HepG2 (cell line): ENCODE measurements around the gene JPT1. TPM values are rescaled to one million over a fixed set of nuclear protein-coding genes. Genes with fewer than 3 reads are reported as not detected.

ENCODE experiments used
- DPF2 ChIP-seq: sonication (generic); formaldehyde crosslinking; IDR thresholded peaks from 2 replicates; pipeline ENCODE4 v1.4.0; 2020; ENCODE audit warnings: mild to moderate bottlenecking, low read depth, missing genetic modification reagents, borderline replicate concordance
- ELF4 ChIP-seq: sonication (generic); formaldehyde crosslinking; IDR thresholded peaks from 2 replicates; pipeline ENCODE4 v1.5.0; 2020; ENCODE audit warnings: missing genetic modification reagents, mild to moderate bottlenecking, moderate library complexity, borderline replicate concordance
- HOXA5 ChIP-seq: sonication (generic); formaldehyde crosslinking; IDR thresholded peaks from 2 replicates; pipeline ENCODE4 v1.4.0; 2020; ENCODE audit warnings: missing genetic modification reagents
- IRF1 ChIP-seq: sonication (generic); formaldehyde crosslinking; IDR thresholded peaks from 2 replicates; pipeline ENCODE4 v1.4.0; 2020; ENCODE audit warnings: low read depth, mild to moderate bottlenecking, missing genetic modification reagents
- JDP2 ChIP-seq: sonication (generic); formaldehyde crosslinking; IDR thresholded peaks from 2 replicates; pipeline ENCODE4 v1.8.1; 2022; ENCODE audit warnings: missing genetic modification reagents, borderline replicate concordance
- KDM5B ChIP-seq: sonication (generic); formaldehyde crosslinking; IDR thresholded peaks from 2 replicates; pipeline ENCODE4 v1.4.0; 2020; ENCODE audit warnings: missing genetic modification reagents, mild to moderate bottlenecking, borderline replicate concordance
- MTA1 ChIP-seq: sonication (generic); formaldehyde crosslinking; IDR thresholded peaks from 2 replicates; pipeline ENCODE4 v1.4.0; 2020; ENCODE audit warnings: missing genetic modification reagents, mild to moderate bottlenecking, borderline replicate concordance
- NKX3-1 ChIP-seq: sonication (generic); formaldehyde crosslinking; IDR thresholded peaks from 2 replicates; pipeline ENCODE4 v1.5.0; 2020; ENCODE audit warnings: missing genetic modification reagents
- NPAS2 ChIP-seq: sonication (generic); formaldehyde crosslinking; IDR thresholded peaks from 2 replicates; pipeline ENCODE4 v1.8.0; 2022; ENCODE audit warnings: mild to moderate bottlenecking, missing genetic modification reagents, borderline replicate concordance
- PAX8 ChIP-seq: sonication (generic); formaldehyde crosslinking; IDR thresholded peaks from 2 replicates; pipeline ENCODE4 v1.8.0; 2022; ENCODE audit warnings: mild to moderate bottlenecking, missing genetic modification reagents, borderline replicate concordance
- RERE ChIP-seq: IDR thresholded peaks from 2 replicates; pipeline ENCODE4 v1.6.1; 2016; ENCODE audit warnings: low read depth, missing genetic modification reagents, missing compliant biosample characterization
- SNAPC5 ChIP-seq: sonication (generic); formaldehyde crosslinking; IDR thresholded peaks from 2 replicates; pipeline ENCODE4 v1.8.1; 2023; ENCODE audit warnings: mild to moderate bottlenecking, missing genetic modification reagents, borderline replicate concordance
- U2AF1 ChIP-seq: fragments of 200-400 bp; formaldehyde crosslinking; optimal IDR thresholded peaks from 2 replicates; pipeline ENCODE3; 2017; ENCODE audit warnings: mild to moderate bottlenecking, low read depth, low read length
- ZBTB49 ChIP-seq: sonication (generic); formaldehyde crosslinking; IDR thresholded peaks from 2 replicates; pipeline ENCODE4 v1.4.0; 2020; ENCODE audit warnings: missing genetic modification reagents, borderline replicate concordance
- ZNF230 ChIP-seq: sonication (generic); formaldehyde crosslinking; IDR thresholded peaks from 2 replicates; pipeline ENCODE4 v1.4.0; 2020; ENCODE audit warnings: mild to moderate bottlenecking, missing genetic modification reagents
- ZNF280B ChIP-seq: sonication (generic); formaldehyde crosslinking; IDR thresholded peaks from 2 replicates; pipeline ENCODE4 v1.5.0; 2020; ENCODE audit warnings: missing genetic modification reagents, mild to moderate bottlenecking, borderline replicate concordance
- ZNF30 ChIP-seq: sonication (generic); formaldehyde crosslinking; IDR thresholded peaks from 2 replicates; pipeline ENCODE4 v1.5.0; 2020; ENCODE audit warnings: mild to moderate bottlenecking, missing genetic modification reagents
- ZNF431 ChIP-seq: sonication (generic); formaldehyde crosslinking; IDR thresholded peaks from 2 replicates; pipeline ENCODE4 v1.9.0; 2022; ENCODE audit warnings: missing genetic modification reagents, low read depth, mild to moderate bottlenecking, borderline replicate concordance
- ZNF850 ChIP-seq: sonication (generic); formaldehyde crosslinking; conservative IDR thresholded peaks from 2 replicates; pipeline ENCODE4 v1.9.0; 2021; ENCODE audit warnings: mild to moderate bottlenecking, missing genetic modification reagents
- polyA plus RNA-seq, 8 experiments: library from polyadenylated mRNA; depleted of rRNA in 3 of 8; stranded (reverse) in 7 of 8; unstranded in 1 of 8; fragments of >200 nt; fragmentation: Illumina TruSeq in 4 of 8; extraction: Trizol in 4 of 8; gene quantifications; 2 replicates each; pipeline versions ENCODE4 v1.2.1 to v1.2.3, GENCODE V29; 2011 to 2016; ENCODE audit warnings: low read depth in 4 of 8, missing spikeins in 1 of 8, mixed read lengths in 1 of 8; ENCODE audit not compliant: insufficient read depth in 1 of 8
- total RNA-seq, 5 experiments: library from RNA; depleted of rRNA; stranded (reverse); fragments of >200 nt; fragmentation: Illumina TruSeq; extraction: Trizol; gene quantifications; 2 replicates each; pipeline ENCODE4 v1.2.3, GENCODE V29; 2016; ENCODE audit warnings: low read depth in 1 of 5

Gene JPT1
- total and polyA plus RNA-seq, 2 of the 13 experiments (the other 11 are each of a cell fraction or from before 2014, with no cell fraction given): 43.3 to 256 TPM

GRCh38 chr17:75153780-75154194 lies 525 bp downstream of the JPT1 start (continued):
- TF ChIP-seq RERE (no peak), PAX8 (CRISPR knock-in tag) (no peak), MTA1 (CRISPR knock-in tag) (peak; percentile 25; the same call in 1 of the 2 replicates), ZNF850 (CRISPR knock-in tag) (0 out of 2 replicates have a peak, but pooled peaks have one; percentile 80), SNAPC5 (CRISPR knock-in tag) (0 out of 2 replicates have a peak, but pooled peaks have one; percentile 13), ZNF280B (CRISPR knock-in tag) (0 out of 2 replicates have a peak, but pooled peaks have one; percentile 52), NKX3-1 (no peak), ELF4 (CRISPR knock-in tag) (no peak), HOXA5 (CRISPR knock-in tag) (no peak), ZBTB49 (CRISPR knock-in tag) (no peak), IRF1 (CRISPR knock-in tag) (no peak), ZNF431 (no peak), ZNF230 (CRISPR knock-in tag) (no peak), KDM5B (CRISPR knock-in tag) (0 out of 2 replicates have a peak, but pooled peaks have one; percentile 11), DPF2 (no peak), ZNF30 (CRISPR knock-in tag) (no peak), U2AF1 (no peak), JDP2 (CRISPR knock-in tag) (no peak), NPAS2 (CRISPR knock-in tag) (no peak)
